GM21825 (cell line): ENCODE measurements around the gene NOTCH3.

Experiments
- ATAC-seq: cut with Tn5 transposase; IDR thresholded peaks from one replicate; pipeline ENCODE4 v1.9.1; 2021; ENCODE audit warnings: mild to moderate bottlenecking, moderate library complexity; ENCODE audit not compliant: unreplicated experiment

The NOTCH3 gene

GRCh38 chr19:15169541-15170285 lies 31.1 kb downstream of the NOTCH3 start:
- no peak for ATAC-seq

GRCh38 chr19:15166700-15167099 lies 34.1 kb downstream of the NOTCH3 start:
- ATAC-seq: no peak

GRCh38 chr19:15161028-15161984 lies 39.5 kb downstream of the NOTCH3 start:
- ATAC-seq: no peak

GRCh38 chr19:15159251-15159650 lies 41.5 kb downstream of the NOTCH3 start:
- no peak for ATAC-seq

- no peak for ATAC-seq
These were observed 44.4 kb downstream of the NOTCH3 start for GRCh38 chr19:15156391-15156790.

- no peak for ATAC-seq
These were observed 45.5 kb downstream of the NOTCH3 start for GRCh38 chr19:15155296-15155695.

- no peak for ATAC-seq
These were observed 46.7 kb downstream of the NOTCH3 start for GRCh38 chr19:15154002-15154612.

- ATAC-seq: no peak
These were observed 51.1 kb downstream of the NOTCH3 start for GRCh38 chr19:15149737-15150136.

GRCh38 chr19:15147090-15147489 lies 53.7 kb downstream of the NOTCH3 start:
- no peak for ATAC-seq

- ATAC-seq: no peak
These were observed 56.6 kb downstream of the NOTCH3 start for GRCh38 chr19:15144046-15144646.

- ATAC-seq: no peak
These were observed 58.5 kb downstream of the NOTCH3 start for GRCh38 chr19:15142313-15142712.

- ATAC-seq: no peak
These were observed 59.7 kb downstream of the NOTCH3 start for GRCh38 chr19:15141143-15141542.

GRCh38 chr19:15138427-15138826 lies 62.4 kb downstream of the NOTCH3 start:
- no peak for ATAC-seq

GRCh38 chr19:15137777-15138176 lies 63.0 kb downstream of the NOTCH3 start:
- ATAC-seq: no peak

- ATAC-seq: no peak
These were observed 64.4 kb downstream of the NOTCH3 start for GRCh38 chr19:15136234-15136954.

- no peak for ATAC-seq
These were observed 70.8 kb downstream of the NOTCH3 start for GRCh38 chr19:15129856-15130585.

- ATAC-seq: no peak
These were observed 72.5 kb downstream of the NOTCH3 start for GRCh38 chr19:15128162-15128770.

GRCh38 chr19:15126131-15126910 lies 74.5 kb downstream of the NOTCH3 start:
- no peak for ATAC-seq
